IPS-NIHi7 (cell line): ENCODE measurements around the gene WDR44.
"Not testable (repeated sequence)": the region's sequence is repeated elsewhere in the genome, so short reads cannot be mapped to it uniquely, and the experiment has no call there.

Source experiments
- DNase-seq: peaks from one replicate; pipeline ENCODE4 v3.0.0; 2012; ENCODE audit warnings: mixed read lengths; ENCODE audit errors: extremely low spot score

WDR44 gene

GRCh38 chrX:118345464-118346257 is at the start of gene WDR44:
TSS of gene WDR44 (plus strand) at chrX:118346106. CDS start at chrX:118346504, 398 bp downstream.
- DNase-seq: peak; percentile 99

GRCh38 chrX:118305827-118306226 is 40.1 kb upstream of the WDR44 start:
- DNase-seq: not testable (repeated sequence)

- no peak for DNase-seq
Measured at GRCh38 chrX:118315529-118315928, 30.4 kb upstream of the WDR44 start.

- DNase-seq: no peak
Measured at GRCh38 chrX:118324588-118324987, 21.3 kb upstream of the WDR44 start.

GRCh38 chrX:118325453-118325852 is 20.5 kb upstream of the WDR44 start:
- DNase-seq: no peak

GRCh38 chrX:118329175-118329574 is 16.7 kb upstream of the WDR44 start:
- DNase-seq: no peak

GRCh38 chrX:118337687-118338086 is 8.2 kb upstream of the WDR44 start:
- DNase-seq: no peak

- no peak for DNase-seq
Measured at GRCh38 chrX:118338930-118339329, 7.0 kb upstream of the WDR44 start.

- DNase-seq: no peak
Measured at GRCh38 chrX:118345045-118345463, 852 bp upstream of the WDR44 start.

GRCh38 chrX:118346258-118347094 is 570 bp downstream of the WDR44 start:
- DNase-seq: peak; percentile 48

- DNase-seq: no peak
Measured at GRCh38 chrX:118347131-118347530, 1.2 kb downstream of the WDR44 start.

- no peak for DNase-seq
Measured at GRCh38 chrX:118347736-118348135, 1.8 kb downstream of the WDR44 start.

- no peak for DNase-seq
Measured at GRCh38 chrX:118348186-118348810, 2.4 kb downstream of the WDR44 start.

- no peak for DNase-seq
Measured at GRCh38 chrX:118349188-118349587, 3.3 kb downstream of the WDR44 start.

- DNase-seq: no peak
Measured at GRCh38 chrX:118350221-118350620, 4.3 kb downstream of the WDR44 start.

- no peak for DNase-seq
Measured at GRCh38 chrX:118350706-118351105, 4.8 kb downstream of the WDR44 start.

- no peak for DNase-seq
Measured at GRCh38 chrX:118352566-118352965, 6.7 kb downstream of the WDR44 start.

- no peak for DNase-seq
Measured at GRCh38 chrX:118353081-118353850, 7.4 kb downstream of the WDR44 start.

- DNase-seq: no peak
Measured at GRCh38 chrX:118355225-118355920, 9.5 kb downstream of the WDR44 start.

- no peak for DNase-seq
Measured at GRCh38 chrX:118356154-118356701, 10.3 kb downstream of the WDR44 start.
